MM.1S (cell line): ENCODE results near the gene RARA.

Source experiments
- EZH2 ChIP-seq: fragments of 300-600 bp; sonication (generic); optimal IDR thresholded peaks from 2 replicates; pipeline ENCODE3; 2017; ENCODE audit warnings: low read depth, mild to moderate bottlenecking, antibody characterized with exemption, low read length, mixed read lengths
- TF ChIP-seq, protein P1 (sequence below): fragments of 300-600 bp; sonication (generic); IDR thresholded peaks from 2 replicates; pipeline ENCODE4 v1.5.1; 2016; ENCODE audit warnings: antibody characterized with exemption, low read length, mixed read lengths

DNA sequence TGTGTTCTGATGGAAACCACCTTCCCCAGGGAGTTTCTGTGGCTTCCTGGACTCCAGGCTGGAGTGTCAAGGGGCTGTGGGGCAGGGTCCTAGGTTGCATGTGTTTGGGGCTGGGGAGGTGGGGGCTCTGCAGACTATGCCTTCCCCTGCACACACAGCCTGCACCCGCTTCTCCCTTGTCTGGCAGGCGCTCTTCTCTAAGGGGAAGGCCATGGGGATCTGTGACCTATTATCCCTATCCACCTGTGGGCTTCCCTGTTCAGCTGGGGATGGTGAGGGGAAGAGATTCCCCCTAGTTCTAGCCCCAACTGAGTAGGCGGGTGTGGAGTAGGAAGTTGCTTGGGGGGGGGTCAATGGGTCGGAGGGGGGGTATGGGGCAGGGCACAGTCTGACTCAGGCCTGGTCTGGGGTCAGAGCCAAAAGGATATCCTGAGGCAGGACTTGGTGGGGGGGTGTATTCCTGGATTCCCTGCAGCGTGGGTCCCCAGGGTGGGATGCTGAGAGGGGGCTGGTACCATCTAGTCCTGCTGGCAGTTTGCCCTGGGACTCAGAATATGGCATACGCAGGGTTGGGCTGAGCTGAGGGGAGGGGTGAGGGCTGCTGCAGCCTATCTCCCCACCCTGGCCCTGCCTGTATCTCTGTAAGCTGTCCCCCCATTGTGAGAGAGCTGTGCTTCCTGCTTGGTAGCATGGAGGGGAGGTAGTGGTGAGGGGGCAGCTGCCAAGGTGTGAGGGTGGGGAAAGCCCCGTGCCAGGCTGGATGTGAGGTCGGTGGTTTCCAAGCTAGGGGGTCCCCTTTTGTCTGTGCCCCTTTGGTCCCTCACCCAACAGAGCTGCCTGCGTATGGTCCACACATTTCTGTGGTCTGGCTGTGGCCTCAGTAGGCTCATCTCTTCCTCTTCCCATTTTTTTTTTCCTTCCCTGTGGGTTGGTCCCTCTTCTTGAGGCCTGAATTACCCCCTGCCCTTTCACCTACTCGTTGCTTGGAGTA is 14.7 kb downstream of the RARA start:
- no peak for TF ChIP-seq EZH2
- TF ChIP-seq, protein P1, sequence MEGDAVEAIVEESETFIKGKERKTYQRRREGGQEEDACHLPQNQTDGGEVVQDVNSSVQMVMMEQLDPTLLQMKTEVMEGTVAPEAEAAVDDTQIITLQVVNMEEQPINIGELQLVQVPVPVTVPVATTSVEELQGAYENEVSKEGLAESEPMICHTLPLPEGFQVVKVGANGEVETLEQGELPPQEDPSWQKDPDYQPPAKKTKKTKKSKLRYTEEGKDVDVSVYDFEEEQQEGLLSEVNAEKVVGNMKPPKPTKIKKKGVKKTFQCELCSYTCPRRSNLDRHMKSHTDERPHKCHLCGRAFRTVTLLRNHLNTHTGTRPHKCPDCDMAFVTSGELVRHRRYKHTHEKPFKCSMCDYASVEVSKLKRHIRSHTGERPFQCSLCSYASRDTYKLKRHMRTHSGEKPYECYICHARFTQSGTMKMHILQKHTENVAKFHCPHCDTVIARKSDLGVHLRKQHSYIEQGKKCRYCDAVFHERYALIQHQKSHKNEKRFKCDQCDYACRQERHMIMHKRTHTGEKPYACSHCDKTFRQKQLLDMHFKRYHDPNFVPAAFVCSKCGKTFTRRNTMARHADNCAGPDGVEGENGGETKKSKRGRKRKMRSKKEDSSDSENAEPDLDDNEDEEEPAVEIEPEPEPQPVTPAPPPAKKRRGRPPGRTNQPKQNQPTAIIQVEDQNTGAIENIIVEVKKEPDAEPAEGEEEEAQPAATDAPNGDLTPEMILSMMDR, result no peak
